GM23338 (cell line): ENCODE results near the gene ATXN2.
A peak's percentile ranks its signal among the peaks of the same experiment; 100 is the strongest.

Source experiments
- CREB1 ChIP-seq: fragments of 250-450 bp; sonication (Bioruptor Pico); IDR thresholded peaks from 2 replicates; pipeline ENCODE4 v1.5.0; 2020; ENCODE audit warnings: low read depth, mild to moderate bottlenecking, moderate library complexity
- EZH2 ChIP-seq: fragments of 200-600 bp; sonication (generic); IDR thresholded peaks from one replicate; pipeline ENCODE4 v1.8.0; 2017; ENCODE audit warnings: antibody characterized with exemption, mild to moderate bottlenecking, low read depth; ENCODE audit not compliant: unreplicated experiment
- EZH2phosphoT487 ChIP-seq: fragments of 200-600 bp; sonication (generic); IDR thresholded peaks from one replicate; pipeline ENCODE4 v1.8.1; 2018; ENCODE audit warnings: antibody characterized with exemption; ENCODE audit not compliant: unreplicated experiment
- JUNB ChIP-seq: IDR thresholded peaks from one replicate; pipeline ENCODE4 v1.6.1; 2016; ENCODE audit warnings: antibody characterized with exemption; ENCODE audit not compliant: unreplicated experiment
- POLR2AphosphoS5 ChIP-seq: IDR thresholded peaks from 2 replicates; pipeline ENCODE4 v1.6.1; 2016; ENCODE audit warnings: antibody characterized with exemption, low read depth
- ZNF114 ChIP-seq: fragments of 250-450 bp; sonication (Bioruptor Pico); IDR thresholded peaks from 2 replicates; pipeline ENCODE4 v1.5.0; 2020; ENCODE audit warnings: mild to moderate bottlenecking, moderate library complexity
- TF ChIP-seq, protein P1 (sequence below), 2 experiments: fragments of 200-600 bp in 1 of 2; sonication (generic) in 1 of 2; conservative IDR thresholded peaks; 2 replicates each; pipeline versions ENCODE4 v1.5.1 to v1.6.1; 2016 to 2017; ENCODE audit warnings: antibody characterized with exemption in 2 of 2, low read depth in 2 of 2, mild to moderate bottlenecking in 2 of 2, moderate library complexity in 1 of 2
- TF ChIP-seq, protein P2 (sequence below): IDR thresholded peaks from one replicate; pipeline ENCODE4 v1.6.1; 2018; ENCODE audit warnings: antibody characterized with exemption; ENCODE audit not compliant: unreplicated experiment
- TF ChIP-seq, protein P3 (sequence below): IDR thresholded peaks from 2 replicates; pipeline ENCODE4 v1.6.1; 2016; ENCODE audit warnings: antibody characterized with exemption
- TF ChIP-seq, protein P4 (sequence below): fragments of 250-450 bp; sonication (Bioruptor Pico); IDR thresholded peaks from 2 replicates; pipeline ENCODE4 v1.5.0; 2020; ENCODE audit warnings: mild to moderate bottlenecking, moderate library complexity

GRCh38 chr12:111404362-111405148 lies 194.6 kb downstream of the ATXN2 start:
- TF ChIP-seq, protein P1, sequence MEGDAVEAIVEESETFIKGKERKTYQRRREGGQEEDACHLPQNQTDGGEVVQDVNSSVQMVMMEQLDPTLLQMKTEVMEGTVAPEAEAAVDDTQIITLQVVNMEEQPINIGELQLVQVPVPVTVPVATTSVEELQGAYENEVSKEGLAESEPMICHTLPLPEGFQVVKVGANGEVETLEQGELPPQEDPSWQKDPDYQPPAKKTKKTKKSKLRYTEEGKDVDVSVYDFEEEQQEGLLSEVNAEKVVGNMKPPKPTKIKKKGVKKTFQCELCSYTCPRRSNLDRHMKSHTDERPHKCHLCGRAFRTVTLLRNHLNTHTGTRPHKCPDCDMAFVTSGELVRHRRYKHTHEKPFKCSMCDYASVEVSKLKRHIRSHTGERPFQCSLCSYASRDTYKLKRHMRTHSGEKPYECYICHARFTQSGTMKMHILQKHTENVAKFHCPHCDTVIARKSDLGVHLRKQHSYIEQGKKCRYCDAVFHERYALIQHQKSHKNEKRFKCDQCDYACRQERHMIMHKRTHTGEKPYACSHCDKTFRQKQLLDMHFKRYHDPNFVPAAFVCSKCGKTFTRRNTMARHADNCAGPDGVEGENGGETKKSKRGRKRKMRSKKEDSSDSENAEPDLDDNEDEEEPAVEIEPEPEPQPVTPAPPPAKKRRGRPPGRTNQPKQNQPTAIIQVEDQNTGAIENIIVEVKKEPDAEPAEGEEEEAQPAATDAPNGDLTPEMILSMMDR (conservative IDR thresholded peaks at IDR 0.05; ENCODE audit: low read depth in 2 of 2), result no peak
- TF ChIP-seq POLR2AphosphoS5 (peak; percentile 62), EZH2phosphoT487 (no peak), CREB1 (CRISPR knock-in tag) (no peak), EZH2 (no peak), JUNB (no peak), ZNF114 (no peak)
- TF ChIP-seq, protein P2, sequence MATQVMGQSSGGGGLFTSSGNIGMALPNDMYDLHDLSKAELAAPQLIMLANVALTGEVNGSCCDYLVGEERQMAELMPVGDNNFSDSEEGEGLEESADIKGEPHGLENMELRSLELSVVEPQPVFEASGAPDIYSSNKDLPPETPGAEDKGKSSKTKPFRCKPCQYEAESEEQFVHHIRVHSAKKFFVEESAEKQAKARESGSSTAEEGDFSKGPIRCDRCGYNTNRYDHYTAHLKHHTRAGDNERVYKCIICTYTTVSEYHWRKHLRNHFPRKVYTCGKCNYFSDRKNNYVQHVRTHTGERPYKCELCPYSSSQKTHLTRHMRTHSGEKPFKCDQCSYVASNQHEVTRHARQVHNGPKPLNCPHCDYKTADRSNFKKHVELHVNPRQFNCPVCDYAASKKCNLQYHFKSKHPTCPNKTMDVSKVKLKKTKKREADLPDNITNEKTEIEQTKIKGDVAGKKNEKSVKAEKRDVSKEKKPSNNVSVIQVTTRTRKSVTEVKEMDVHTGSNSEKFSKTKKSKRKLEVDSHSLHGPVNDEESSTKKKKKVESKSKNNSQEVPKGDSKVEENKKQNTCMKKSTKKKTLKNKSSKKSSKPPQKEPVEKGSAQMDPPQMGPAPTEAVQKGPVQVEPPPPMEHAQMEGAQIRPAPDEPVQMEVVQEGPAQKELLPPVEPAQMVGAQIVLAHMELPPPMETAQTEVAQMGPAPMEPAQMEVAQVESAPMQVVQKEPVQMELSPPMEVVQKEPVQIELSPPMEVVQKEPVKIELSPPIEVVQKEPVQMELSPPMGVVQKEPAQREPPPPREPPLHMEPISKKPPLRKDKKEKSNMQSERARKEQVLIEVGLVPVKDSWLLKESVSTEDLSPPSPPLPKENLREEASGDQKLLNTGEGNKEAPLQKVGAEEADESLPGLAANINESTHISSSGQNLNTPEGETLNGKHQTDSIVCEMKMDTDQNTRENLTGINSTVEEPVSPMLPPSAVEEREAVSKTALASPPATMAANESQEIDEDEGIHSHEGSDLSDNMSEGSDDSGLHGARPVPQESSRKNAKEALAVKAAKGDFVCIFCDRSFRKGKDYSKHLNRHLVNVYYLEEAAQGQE, result no peak
- TF ChIP-seq, protein P3, sequence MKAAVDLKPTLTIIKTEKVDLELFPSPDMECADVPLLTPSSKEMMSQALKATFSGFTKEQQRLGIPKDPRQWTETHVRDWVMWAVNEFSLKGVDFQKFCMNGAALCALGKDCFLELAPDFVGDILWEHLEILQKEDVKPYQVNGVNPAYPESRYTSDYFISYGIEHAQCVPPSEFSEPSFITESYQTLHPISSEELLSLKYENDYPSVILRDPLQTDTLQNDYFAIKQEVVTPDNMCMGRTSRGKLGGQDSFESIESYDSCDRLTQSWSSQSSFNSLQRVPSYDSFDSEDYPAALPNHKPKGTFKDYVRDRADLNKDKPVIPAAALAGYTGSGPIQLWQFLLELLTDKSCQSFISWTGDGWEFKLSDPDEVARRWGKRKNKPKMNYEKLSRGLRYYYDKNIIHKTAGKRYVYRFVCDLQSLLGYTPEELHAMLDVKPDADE, result peak; percentile 74
- TF ChIP-seq, protein P4, sequence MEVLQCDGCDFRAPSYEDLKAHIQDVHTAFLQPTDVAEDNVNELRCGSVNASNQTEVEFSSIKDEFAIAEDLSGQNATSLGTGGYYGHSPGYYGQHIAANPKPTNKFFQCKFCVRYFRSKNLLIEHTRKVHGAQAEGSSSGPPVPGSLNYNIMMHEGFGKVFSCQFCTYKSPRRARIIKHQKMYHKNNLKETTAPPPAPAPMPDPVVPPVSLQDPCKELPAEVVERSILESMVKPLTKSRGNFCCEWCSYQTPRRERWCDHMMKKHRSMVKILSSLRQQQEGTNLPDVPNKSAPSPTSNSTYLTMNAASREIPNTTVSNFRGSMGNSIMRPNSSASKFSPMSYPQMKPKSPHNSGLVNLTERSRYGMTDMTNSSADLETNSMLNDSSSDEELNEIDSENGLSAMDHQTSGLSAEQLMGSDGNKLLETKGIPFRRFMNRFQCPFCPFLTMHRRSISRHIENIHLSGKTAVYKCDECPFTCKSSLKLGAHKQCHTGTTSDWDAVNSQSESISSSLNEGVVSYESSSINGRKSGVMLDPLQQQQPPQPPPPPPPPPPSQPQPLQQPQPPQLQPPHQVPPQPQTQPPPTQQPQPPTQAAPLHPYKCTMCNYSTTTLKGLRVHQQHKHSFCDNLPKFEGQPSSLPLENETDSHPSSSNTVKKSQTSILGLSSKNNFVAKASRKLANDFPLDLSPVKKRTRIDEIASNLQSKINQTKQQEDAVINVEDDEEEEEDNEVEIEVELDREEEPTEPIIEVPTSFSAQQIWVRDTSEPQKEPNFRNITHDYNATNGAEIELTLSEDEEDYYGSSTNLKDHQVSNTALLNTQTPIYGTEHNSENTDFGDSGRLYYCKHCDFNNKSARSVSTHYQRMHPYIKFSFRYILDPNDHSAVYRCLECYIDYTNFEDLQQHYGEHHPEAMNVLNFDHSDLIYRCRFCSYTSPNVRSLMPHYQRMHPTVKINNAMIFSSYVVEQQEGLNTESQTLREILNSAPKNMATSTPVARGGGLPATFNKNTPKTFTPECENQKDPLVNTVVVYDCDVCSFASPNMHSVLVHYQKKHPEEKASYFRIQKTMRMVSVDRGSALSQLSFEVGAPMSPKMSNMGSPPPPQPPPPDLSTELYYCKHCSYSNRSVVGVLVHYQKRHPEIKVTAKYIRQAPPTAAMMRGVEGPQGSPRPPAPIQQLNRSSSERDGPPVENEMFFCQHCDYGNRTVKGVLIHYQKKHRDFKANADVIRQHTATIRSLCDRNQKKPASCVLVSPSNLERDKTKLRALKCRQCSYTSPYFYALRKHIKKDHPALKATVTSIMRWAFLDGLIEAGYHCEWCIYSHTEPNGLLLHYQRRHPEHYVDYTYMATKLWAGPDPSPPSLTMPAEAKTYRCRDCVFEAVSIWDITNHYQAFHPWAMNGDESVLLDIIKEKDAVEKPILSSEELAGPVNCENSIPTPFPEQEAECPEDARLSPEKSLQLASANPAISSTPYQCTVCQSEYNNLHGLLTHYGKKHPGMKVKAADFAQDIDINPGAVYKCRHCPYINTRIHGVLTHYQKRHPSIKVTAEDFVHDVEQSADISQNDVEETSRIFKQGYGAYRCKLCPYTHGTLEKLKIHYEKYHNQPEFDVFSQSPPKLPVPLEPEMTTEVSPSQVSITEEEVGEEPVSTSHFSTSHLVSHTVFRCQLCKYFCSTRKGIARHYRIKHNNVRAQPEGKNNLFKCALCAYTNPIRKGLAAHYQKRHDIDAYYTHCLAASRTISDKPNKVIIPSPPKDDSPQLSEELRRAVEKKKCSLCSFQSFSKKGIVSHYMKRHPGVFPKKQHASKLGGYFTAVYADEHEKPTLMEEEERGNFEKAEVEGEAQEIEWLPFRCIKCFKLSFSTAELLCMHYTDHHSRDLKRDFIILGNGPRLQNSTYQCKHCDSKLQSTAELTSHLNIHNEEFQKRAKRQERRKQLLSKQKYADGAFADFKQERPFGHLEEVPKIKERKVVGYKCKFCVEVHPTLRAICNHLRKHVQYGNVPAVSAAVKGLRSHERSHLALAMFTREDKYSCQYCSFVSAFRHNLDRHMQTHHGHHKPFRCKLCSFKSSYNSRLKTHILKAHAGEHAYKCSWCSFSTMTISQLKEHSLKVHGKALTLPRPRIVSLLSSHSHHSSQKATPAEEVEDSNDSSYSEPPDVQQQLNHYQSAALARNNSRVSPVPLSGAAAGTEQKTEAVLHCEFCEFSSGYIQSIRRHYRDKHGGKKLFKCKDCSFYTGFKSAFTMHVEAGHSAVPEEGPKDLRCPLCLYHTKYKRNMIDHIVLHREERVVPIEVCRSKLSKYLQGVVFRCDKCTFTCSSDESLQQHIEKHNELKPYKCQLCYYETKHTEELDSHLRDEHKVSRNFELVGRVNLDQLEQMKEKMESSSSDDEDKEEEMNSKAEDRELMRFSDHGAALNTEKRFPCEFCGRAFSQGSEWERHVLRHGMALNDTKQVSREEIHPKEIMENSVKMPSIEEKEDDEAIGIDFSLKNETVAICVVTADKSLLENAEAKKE (CRISPR knock-in tag), result no peak
